ENCODE data around the gene MRPL40. TPM values are rescaled to one million over a fixed set of nuclear protein-coding genes. Genes with fewer than 3 reads are reported as not detected.

The MRPL40 gene
- total RNA-seq, 2 experiments from 2014 or later = 10.7 to 11.3 TPM

GRCh38 chr22:19438298-19438697 is 6.0 kb downstream of the MRPL40 start:
- no peaks in the 10 kb centered on the region for H3K9me3 ChIP-seq (ENCODE audit: control insufficient read depth in 1 of 2, insufficient read depth in 1 of 2, low read length in 2 of 2)
- CTCF ChIA-PET = no interaction called here
- no peaks in the 10 kb centered on the region for H3K4me1 ChIP-seq (ENCODE audit: insufficient read depth, low read length)
- H3K9me3 Mint-ChIP-seq = no peaks in the 10 kb centered on the region
- peaks cover 24% of the 10 kb centered on the region for H3K4me1 Mint-ChIP-seq (ENCODE audit: low read depth)
- intact Hi-C loops (cut with DNase I, micrococcal nuclease) = no loop called here
- H3K27me3 ChIP-seq (ENCODE audit: control insufficient read depth in 1 of 2, insufficient read depth in 2 of 2, low read length in 2 of 2) = no peaks in the 10 kb centered on the region
- H3K27me3 Mint-ChIP-seq = no peaks in the 10 kb centered on the region
- H3K4me3 ChIP-seq (ENCODE audit: low read length) = no peak overlapping the region
- H3K27ac ChIP-seq (ENCODE audit: low read depth in 1 of 2, low read length in 2 of 2) = no peak overlapping the region
- H3K36me3 ChIP-seq (ENCODE audit: insufficient read depth, low read length) = peaks cover 22% of the 10 kb centered on the region
- no peak overlapping the region for H3K27ac Mint-ChIP-seq
- peaks cover 60% of the 10 kb centered on the region for H3K36me3 Mint-ChIP-seq (ENCODE audit: low read depth)
- ATAC-seq (ENCODE audit: poor library complexity) (no peak), DNase-seq (no peak)
- POLR2A ChIA-PET = interaction anchor here (2.1 kb wide), 1 partner anchor 9 kb away, joined by 4 read pairs; the partner anchor contains the start of gene C22orf39
- H3K4me3 Mint-ChIP-seq = peak overlapping the region; percentile 8
- TF ChIP-seq CTCF (IDR thresholded peaks at IDR 0.05) = no peak

GRCh38 chr22:19440411-19441195 is 8.3 kb downstream of the MRPL40 start:
- no peaks in the 10 kb centered on the region for H3K9me3 Mint-ChIP-seq
- Histone ChIP-seq H3K4me3 (ENCODE audit: low read length) (no peak overlapping the region), H3K9me3 (ENCODE audit: control insufficient read depth in 1 of 2, insufficient read depth in 1 of 2, low read length in 2 of 2) (no peaks in the 10 kb centered on the region), H3K36me3 (ENCODE audit: insufficient read depth, low read length) (peaks cover 27% of the 10 kb centered on the region), H3K4me1 (ENCODE audit: insufficient read depth, low read length) (peaks cover 7% of the 10 kb centered on the region), H3K27ac (ENCODE audit: low read depth in 1 of 2, low read length in 2 of 2) (no peak overlapping the region), H3K27me3 (ENCODE audit: control insufficient read depth in 1 of 2, insufficient read depth in 2 of 2, low read length in 2 of 2) (no peaks in the 10 kb centered on the region)
- peaks cover 70% of the 10 kb centered on the region for H3K36me3 Mint-ChIP-seq (ENCODE audit: low read depth)
- ChIA-PET POLR2A (interaction anchor here (8.2 kb wide), 1 partner anchor 8 kb away, joined by 94 read pairs; the partner anchor contains the start of genes HIRA and MRPL40), CTCF (interaction anchor here (0.6 kb wide), 1 partner anchor 21 kb away, joined by 4 read pairs; no protein-coding TSS in a partner anchor)
- TF ChIP-seq CTCF (IDR thresholded peaks at IDR 0.05) = no peak
- ATAC-seq (ENCODE audit: poor library complexity) (peak; percentile 6), DNase-seq (no peak)
- H3K27ac Mint-ChIP-seq = peak overlapping the region; percentile 34
- intact Hi-C loops (cut with DNase I, micrococcal nuclease) = loop anchor here (10.0 kb wide), 2 partner anchors 296 to 336 kb away; partner anchors contain the start of gene ESS2 (in 1 of the 2)
- no peaks in the 10 kb centered on the region for H3K27me3 Mint-ChIP-seq
- H3K4me1 Mint-ChIP-seq (ENCODE audit: low read depth) = peaks cover 34% of the 10 kb centered on the region
- no peak overlapping the region for H3K4me3 Mint-ChIP-seq

- no peak overlapping the region for H3K4me3 ChIP-seq (ENCODE audit: low read length)
- no peaks in the 10 kb centered on the region for H3K9me3 ChIP-seq (ENCODE audit: control insufficient read depth in 1 of 2, insufficient read depth in 1 of 2, low read length in 2 of 2)
- peaks cover 25% of the 10 kb centered on the region for H3K36me3 ChIP-seq (ENCODE audit: insufficient read depth, low read length)
- H3K4me3 Mint-ChIP-seq = no peak overlapping the region
- peaks cover 21% of the 10 kb centered on the region for H3K4me1 ChIP-seq (ENCODE audit: insufficient read depth, low read length)
- no peaks in the 10 kb centered on the region for H3K9me3 Mint-ChIP-seq
- H3K27me3 Mint-ChIP-seq = no peaks in the 10 kb centered on the region
- no peak overlapping the region for H3K27ac ChIP-seq (ENCODE audit: low read depth in 1 of 2, low read length in 2 of 2)
- H3K27me3 ChIP-seq (ENCODE audit: control insufficient read depth in 1 of 2, insufficient read depth in 2 of 2, low read length in 2 of 2) = no peaks in the 10 kb centered on the region
- H3K27ac Mint-ChIP-seq = no peak overlapping the region
- DNase-seq = no peak
- intact Hi-C loops (cut with DNase I, micrococcal nuclease) = loop anchor here (10.0 kb wide), 2 partner anchors 297 to 337 kb away; partner anchors contain the start of gene ESS2 (in 1 of the 2)
- ATAC-seq (ENCODE audit: poor library complexity) = no peak
- peaks cover 69% of the 10 kb centered on the region for H3K36me3 Mint-ChIP-seq (ENCODE audit: low read depth)
- ChIA-PET POLR2A (interaction anchor here (8.2 kb wide), 1 partner anchor 9 kb away, joined by 94 read pairs; the partner anchor contains the start of genes HIRA and MRPL40), CTCF (no interaction called here)
- peaks cover 44% of the 10 kb centered on the region for H3K4me1 Mint-ChIP-seq (ENCODE audit: low read depth)
- TF ChIP-seq CTCF (IDR thresholded peaks at IDR 0.05) = no peak
These were observed 9.8 kb downstream of the MRPL40 start for GRCh38 chr22:19442166-19442565.
